Thyroid gland (tissue), 4 donors: Measurements from ENCODE around the gene KCNMA1.

ENCODE experiments used
- POLR2A ChIP-seq, 2 donors: fragments of 450-650 bp; IDR thresholded peaks; one replicate each; pipeline ENCODE4 v1.6.1; 2017; ENCODE audit warnings: antibody characterized with exemption in 2 of 2, mild to moderate bottlenecking in 2 of 2, moderate library complexity in 1 of 2
- TF ChIP-seq, protein P1 (sequence below), 6 experiments: fragments of 200-600 bp in 3 of 6; fragments of 450-650 bp in 3 of 6; sonication (generic) in 3 of 6; IDR thresholded peaks; one replicate each; pipeline ENCODE4 v1.5.1; 2016 to 2019; ENCODE audit warnings: antibody characterized with exemption in 6 of 6, mild to moderate bottlenecking in 2 of 6, inconsistent platforms in 1 of 6, moderate library complexity in 1 of 6

- TF ChIP-seq, protein P1, sequence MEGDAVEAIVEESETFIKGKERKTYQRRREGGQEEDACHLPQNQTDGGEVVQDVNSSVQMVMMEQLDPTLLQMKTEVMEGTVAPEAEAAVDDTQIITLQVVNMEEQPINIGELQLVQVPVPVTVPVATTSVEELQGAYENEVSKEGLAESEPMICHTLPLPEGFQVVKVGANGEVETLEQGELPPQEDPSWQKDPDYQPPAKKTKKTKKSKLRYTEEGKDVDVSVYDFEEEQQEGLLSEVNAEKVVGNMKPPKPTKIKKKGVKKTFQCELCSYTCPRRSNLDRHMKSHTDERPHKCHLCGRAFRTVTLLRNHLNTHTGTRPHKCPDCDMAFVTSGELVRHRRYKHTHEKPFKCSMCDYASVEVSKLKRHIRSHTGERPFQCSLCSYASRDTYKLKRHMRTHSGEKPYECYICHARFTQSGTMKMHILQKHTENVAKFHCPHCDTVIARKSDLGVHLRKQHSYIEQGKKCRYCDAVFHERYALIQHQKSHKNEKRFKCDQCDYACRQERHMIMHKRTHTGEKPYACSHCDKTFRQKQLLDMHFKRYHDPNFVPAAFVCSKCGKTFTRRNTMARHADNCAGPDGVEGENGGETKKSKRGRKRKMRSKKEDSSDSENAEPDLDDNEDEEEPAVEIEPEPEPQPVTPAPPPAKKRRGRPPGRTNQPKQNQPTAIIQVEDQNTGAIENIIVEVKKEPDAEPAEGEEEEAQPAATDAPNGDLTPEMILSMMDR (IDR thresholded peaks at IDR 0.05), result no peak
- no peak for TF ChIP-seq POLR2A (IDR thresholded peaks at IDR 0.05)
Measured at GRCh38 chr10:77512219-77512578, 125.4 kb downstream of the KCNMA1 start.
